Esophagus squamous epithelium (tissue), 5 donors: Measurements from ENCODE around the gene FAM81B. TPM values are rescaled to one million over a fixed set of nuclear protein-coding genes. Genes with fewer than 3 reads are reported as not detected.
"Not testable (repeated sequence)": the region's sequence is repeated elsewhere in the genome, so short reads cannot be mapped to it uniquely, and the experiment has no call there.

Experiments used
- DNase-seq: peaks from one replicate; lab custom pipeline; 2025; lab: John Stamatoyannopoulos, UW
- H3K27ac ChIP-seq, 4 donors: fragments of 200-600 bp; sonication (generic); one replicate each; pipeline ENCODE4 v1.5.1; 2016 to 2019; ENCODE audit warnings: mild to moderate bottlenecking in 1 of 4
- H3K27me3 ChIP-seq, 4 donors: fragments of 200-600 bp; sonication (generic); 1 replicate in 3 of 4; 2 replicates in 1 of 4; pipeline versions ENCODE4 v1.5.1 to v1.6.0; 2017 to 2021; ENCODE audit warnings: antibody characterized with exemption in 1 of 4
- H3K36me3 ChIP-seq, 3 donors: fragments of 200-600 bp; sonication (generic); one replicate each; pipeline ENCODE4 v1.5.1; 2016 to 2019
- H3K4me1 ChIP-seq, 3 donors: fragments of 200-600 bp; sonication (generic); one replicate each; pipeline ENCODE4 v1.5.1; 2017 to 2019
- H3K4me3 ChIP-seq, 4 donors: fragments of 200-600 bp; sonication (generic); 1 replicate in 3 of 4; 2 replicates in 1 of 4; pipeline ENCODE4 v1.5.1; 2016 to 2019; ENCODE audit warnings: mild to moderate bottlenecking in 2 of 4, moderate library complexity in 1 of 4
- H3K9me3 ChIP-seq, 3 donors: fragments of 200-600 bp; sonication (generic); one replicate each; pipeline ENCODE4 v1.5.1; 2016 to 2019
- CTCF ChIP-seq, 6 experiments: fragments of 450-650 bp in 4 of 6; fragments of 200-600 bp in 2 of 6; sonication (generic) in 2 of 6; IDR thresholded peaks; one replicate each; pipeline ENCODE4 v1.5.1; 2016 to 2019; ENCODE audit warnings: antibody characterized with exemption in 6 of 6, mild to moderate bottlenecking in 4 of 6, moderate library complexity in 4 of 6
- POLR2A ChIP-seq, 4 donors: fragments of 450-650 bp; IDR thresholded peaks; one replicate each; pipeline ENCODE4 v1.6.1; 2017; ENCODE audit warnings: antibody characterized with exemption in 4 of 4, mild to moderate bottlenecking in 4 of 4, moderate library complexity in 3 of 4
- WGBS, 2 donors: methylation state at CpG; one replicate each; pipeline ENCODE4 v1.1.5; 2018; 5-methylcytosine and 5-hydroxymethylcytosine counted together
- intact Hi-C: fragments of 100-400 bp; cut with DNase I; formaldehyde crosslinking; loops from one replicate; pipeline ENCODE4 v1.15.0; 2022
- total RNA-seq, 4 donors: library from RNA; depleted of rRNA; stranded (reverse); fragments of >200 nt; gene quantifications; one replicate each; pipeline ENCODE4 v1.1.0, GENCODE V29; 2016
- donor health status: DM: yes; HTN: yes; CAD: no.

Gene FAM81B
- total RNA-seq, 4 donors from 2014 or later = not detected

- intact Hi-C loops = no loop called here
- H3K9me3 ChIP-seq = no peaks in the 10 kb centered on the region
- TF ChIP-seq POLR2A (IDR thresholded peaks at IDR 0.05) = no peak
- no peak for TF ChIP-seq CTCF (IDR thresholded peaks at IDR 0.05)
- no peaks in the 10 kb centered on the region for H3K27me3 ChIP-seq
- 58 to 75% methylated on average over 2 of the region's 2 CpGs for WGBS, 2 donors
- no peaks in the 10 kb centered on the region for H3K36me3 ChIP-seq
- no peak overlapping the region for H3K27ac ChIP-seq
- no peak for DNase-seq
- H3K4me1 ChIP-seq = no peaks in the 10 kb centered on the region
- no peak overlapping the region for H3K4me3 ChIP-seq
Measured at GRCh38 chr5:95358320-95358719, 32.8 kb upstream of the FAM81B start.

GRCh38 chr5:95358848-95359247 is 32.3 kb upstream of the FAM81B start:
- no peaks in the 10 kb centered on the region for H3K4me1 ChIP-seq
- no peak overlapping the region for H3K27ac ChIP-seq
- no peaks in the 10 kb centered on the region for H3K27me3 ChIP-seq
- TF ChIP-seq CTCF (IDR thresholded peaks at IDR 0.05) (no peak), POLR2A (IDR thresholded peaks at IDR 0.05) (no peak)
- no peaks in the 10 kb centered on the region for H3K9me3 ChIP-seq
- 34 to 39% methylated on average over 2 of the region's 2 CpGs for WGBS, 2 donors
- DNase-seq = no peak
- H3K36me3 ChIP-seq = no peaks in the 10 kb centered on the region
- no peak overlapping the region for H3K4me3 ChIP-seq
- intact Hi-C loops = no loop called here

GRCh38 chr5:95360667-95361066 is 30.5 kb upstream of the FAM81B start:
- H3K4me1 ChIP-seq, H3K27ac ChIP-seq, H3K9me3 ChIP-seq, intact Hi-C loops, H3K4me3 ChIP-seq, DNase-seq, H3K27me3 ChIP-seq, H3K36me3 ChIP-seq: not testable (repeated sequence)
- WGBS, 2 donors = 67 to 79% methylated on average over 2 of the region's 2 CpGs

GRCh38 chr5:95365302-95366095 is 25.7 kb upstream of the FAM81B start:
- no peak for DNase-seq
- H3K4me3 ChIP-seq = no peak overlapping the region
- H3K36me3 ChIP-seq = no peaks in the 10 kb centered on the region
- H3K27me3 ChIP-seq = no peaks in the 10 kb centered on the region
- H3K9me3 ChIP-seq = no peaks in the 10 kb centered on the region
- H3K4me1 ChIP-seq = no peaks in the 10 kb centered on the region
- intact Hi-C loops = no loop called here
- TF ChIP-seq POLR2A (IDR thresholded peaks at IDR 0.05) (no peak), CTCF (IDR thresholded peaks at IDR 0.05) (no peak)
- no peak overlapping the region for H3K27ac ChIP-seq
- WGBS, 2 donors = 40 to 80% methylated on average over 1 to 4 of the region's 8 CpGs

- 18 to 38% methylated on average over 3 of the region's 3 CpGs for WGBS, 2 donors
- Histone ChIP-seq H3K9me3 (no peaks in the 10 kb centered on the region), H3K27ac (no peak overlapping the region), H3K27me3 (no peaks in the 10 kb centered on the region), H3K4me3 (no peak overlapping the region), H3K4me1 (no peaks in the 10 kb centered on the region), H3K36me3 (no peaks in the 10 kb centered on the region)
- no peak for TF ChIP-seq CTCF (IDR thresholded peaks at IDR 0.05)
- no peak for TF ChIP-seq POLR2A (IDR thresholded peaks at IDR 0.05)
- intact Hi-C loops = no loop called here
- no peak for DNase-seq
Measured at GRCh38 chr5:95369782-95370181, 21.4 kb upstream of the FAM81B start.
